Activated CD8-positive, alpha-beta memory T cell treated with anti-CD3 and anti-CD28 coated beads for 4 hours (primary cell): Measurements from ENCODE around the gene HAND2.

ENCODE experiments used
- DNase-seq, 2 donors: peaks; one replicate each; pipeline ENCODE4 v3.0.0-alpha.2; 2020; ENCODE audit warnings: low read depth in 2 of 2

The HAND2 gene

DNA sequence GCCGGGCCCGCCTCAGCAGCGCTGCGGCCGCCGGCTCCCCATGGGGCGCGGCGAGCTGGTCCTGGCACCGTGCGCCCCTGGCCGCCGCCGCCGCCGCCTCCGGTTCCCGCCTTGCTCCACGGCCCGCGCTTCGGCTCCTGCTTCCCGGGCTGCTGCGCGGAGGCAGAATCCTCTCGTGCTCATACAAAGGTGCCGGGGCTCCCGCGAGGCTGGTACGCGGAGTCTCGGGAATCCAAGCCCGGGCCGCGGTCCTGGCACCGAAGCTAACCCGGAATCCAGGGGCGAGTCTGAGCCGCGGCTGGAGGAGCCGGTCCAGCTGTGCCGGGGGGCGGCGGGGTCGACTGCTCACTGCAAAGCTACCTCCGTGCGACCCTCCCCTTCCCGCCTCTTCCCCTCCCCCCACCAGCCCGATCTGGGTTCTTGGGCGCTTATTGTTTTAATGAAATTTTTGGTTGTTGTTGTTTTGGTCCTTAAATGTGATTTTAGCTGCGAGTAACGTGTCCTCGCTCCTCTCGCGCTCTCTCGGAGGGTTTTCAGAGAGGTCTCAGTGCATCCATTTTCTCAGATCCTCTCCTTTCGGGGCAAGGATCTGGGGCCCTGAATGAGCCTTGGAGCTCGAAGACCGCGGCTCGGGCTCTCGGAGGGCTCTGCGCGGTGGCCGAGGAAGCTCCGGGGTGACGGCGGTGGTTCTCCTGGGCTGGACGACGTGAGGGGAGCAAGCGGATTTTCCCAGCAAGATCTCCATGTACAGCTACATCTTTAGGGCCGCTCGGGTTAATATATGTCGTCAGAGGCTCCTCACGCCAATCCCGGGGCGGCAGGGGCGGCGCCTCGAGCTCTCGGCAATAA, at the start of gene HAND2:
Gene HAND2 (minus strand): TSS at position 753 of the 849 bp plus-strand sequence. CDS start 940 bp downstream, outside the sequence.
- DNase-seq: no peak

GRCh38 chr4:173578956-173579355, 48.9 kb upstream of the HAND2 start:
- no peak for DNase-seq

- no peak for DNase-seq
Measured at GRCh38 chr4:173577963-173578362, 47.9 kb upstream of the HAND2 start.

DNA sequence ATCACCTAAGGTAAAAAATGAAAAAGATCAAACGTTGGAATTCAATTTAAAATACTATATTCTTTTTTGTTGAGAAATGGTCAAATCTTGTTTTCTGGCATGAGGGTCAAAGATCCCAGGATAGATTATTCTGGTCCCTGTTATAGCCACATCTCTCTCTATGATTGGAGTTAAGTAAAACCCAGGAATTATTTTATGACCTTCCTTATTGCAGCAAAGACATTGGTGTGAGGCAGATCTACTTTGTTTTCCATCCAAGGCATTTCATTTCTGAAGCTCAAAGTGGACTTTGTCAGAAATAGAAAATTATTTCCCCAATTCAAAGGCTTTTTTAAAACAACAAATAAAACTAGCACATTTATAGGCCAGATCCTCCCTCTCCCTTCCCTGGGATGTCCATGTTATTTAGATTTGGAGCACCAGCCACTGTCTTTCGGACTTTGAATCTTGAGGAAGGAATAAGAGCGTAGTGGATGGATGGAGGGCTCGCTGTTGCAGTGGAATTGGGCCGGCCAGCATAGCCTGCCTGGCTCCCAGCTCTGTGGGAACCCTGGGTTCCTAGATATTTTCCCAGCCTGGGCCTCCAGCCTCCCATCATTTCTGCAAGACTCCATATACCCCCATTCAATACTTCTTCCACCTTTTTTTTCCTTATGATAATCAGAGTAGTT, 45.6 kb upstream of the HAND2 start:
- no peak for DNase-seq

- no peak for DNase-seq
Measured at GRCh38 chr4:173573725-173574124, 43.7 kb upstream of the HAND2 start.

- no peak for DNase-seq
Measured at GRCh38 chr4:173573286-173573685, 43.3 kb upstream of the HAND2 start.

- DNase-seq: no peak
Measured at GRCh38 chr4:173572493-173573129, 42.6 kb upstream of the HAND2 start.

DNA sequence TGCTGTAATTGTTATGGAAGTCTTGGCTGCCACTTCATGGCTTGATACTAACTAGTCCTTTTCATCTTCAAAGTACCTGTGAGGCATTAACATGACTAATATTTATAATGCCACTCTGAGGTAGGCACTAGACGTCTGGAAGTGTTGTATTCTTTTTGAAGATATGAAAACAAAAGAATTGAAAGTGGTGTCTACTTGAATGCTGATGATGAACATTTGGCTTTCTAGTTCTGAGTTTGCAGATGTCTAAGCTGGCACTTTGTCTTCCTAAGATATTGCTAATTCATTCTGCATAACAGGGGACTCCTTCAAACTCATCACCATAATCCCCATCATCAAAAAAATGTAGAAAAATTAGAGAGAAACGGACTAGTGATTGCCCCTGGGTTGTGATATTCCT, 41.6 kb upstream of the HAND2 start:
- no peak for DNase-seq

GRCh38 chr4:173565281-173565680, 35.3 kb upstream of the HAND2 start:
- no peak for DNase-seq

- no peak for DNase-seq
Measured at GRCh38 chr4:173564461-173564860, 34.4 kb upstream of the HAND2 start.

- DNase-seq: no peak
Measured at GRCh38 chr4:173560896-173561295, 30.9 kb upstream of the HAND2 start.

- no peak for DNase-seq
Measured at GRCh38 chr4:173556398-173557131, 26.5 kb upstream of the HAND2 start.

DNA sequence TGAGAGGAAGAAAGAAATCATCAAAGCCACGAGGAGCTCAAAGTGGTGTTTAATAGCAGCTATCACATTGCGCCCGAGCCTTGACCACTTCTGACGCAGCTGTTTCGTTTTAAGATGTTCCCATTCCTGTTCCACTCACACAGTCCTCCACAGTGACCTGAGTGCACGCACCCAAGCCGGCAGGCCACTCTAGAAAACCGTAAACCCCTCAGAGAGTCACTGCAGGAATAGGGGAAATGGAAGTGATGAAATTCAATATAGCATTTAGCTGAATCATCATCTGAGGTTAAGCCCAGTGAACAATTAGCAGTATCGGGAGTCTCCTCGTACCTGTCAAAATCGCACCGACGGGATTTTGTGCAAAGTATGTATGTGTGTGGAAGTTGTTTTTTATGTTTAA, 17.9 kb upstream of the HAND2 start:
- no peak for DNase-seq

DNA sequence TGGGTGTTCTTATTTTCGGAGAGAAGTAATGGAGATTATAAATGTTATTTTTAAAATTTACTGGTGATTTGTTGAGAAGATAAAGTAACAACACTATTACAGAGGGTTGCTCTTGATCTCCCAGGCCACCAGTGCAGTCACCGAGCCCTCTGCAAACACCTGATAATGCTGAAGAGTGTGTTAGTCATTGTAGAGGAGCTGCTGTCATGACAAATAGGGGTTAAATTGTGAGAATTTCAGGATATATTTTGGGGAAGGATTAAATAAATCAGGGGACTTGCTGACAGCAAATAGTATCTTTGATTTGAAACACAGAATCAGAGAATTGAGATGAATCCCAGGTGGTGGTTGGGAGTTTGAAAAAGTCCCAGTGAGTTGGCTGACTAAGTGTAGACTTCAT, 16.7 kb upstream of the HAND2 start:
- no peak for DNase-seq

DNA sequence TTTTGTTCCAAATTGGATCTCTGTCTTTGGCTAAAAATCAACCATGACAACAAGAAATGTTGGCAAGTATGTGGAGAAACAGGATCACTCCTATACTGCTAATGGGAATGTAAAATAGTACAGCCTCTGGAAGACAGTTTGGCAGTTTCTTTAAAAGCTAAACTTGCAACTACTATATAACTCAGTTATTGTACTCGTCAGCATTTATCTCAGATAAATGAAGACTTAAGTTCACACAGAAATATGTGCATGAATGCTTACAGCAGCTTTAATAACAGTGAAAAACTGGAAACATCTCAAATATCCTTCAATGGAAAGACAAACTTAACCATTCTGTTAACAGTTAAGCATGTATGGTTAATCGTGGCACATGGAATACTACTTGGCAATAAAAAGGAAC, 15.4 kb upstream of the HAND2 start:
- no peak for DNase-seq

DNA sequence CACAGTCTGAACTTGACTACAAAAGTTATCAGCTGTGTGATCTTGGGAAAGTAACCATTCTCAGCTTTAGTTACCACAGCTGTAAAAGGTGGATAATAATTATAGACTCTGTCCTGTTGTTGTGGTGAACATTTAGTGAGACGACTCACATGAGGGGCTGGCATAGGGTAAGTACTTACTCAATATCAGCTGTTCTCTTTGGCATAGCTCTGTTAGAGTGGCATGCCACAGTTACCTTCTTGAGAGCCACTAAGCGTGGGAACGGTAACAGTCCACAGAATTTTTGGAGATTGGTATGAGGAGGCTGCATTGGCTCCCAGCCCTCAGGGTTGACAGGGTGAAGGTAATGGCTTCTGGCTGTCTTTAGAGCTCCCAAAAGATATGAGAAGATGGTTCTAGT, 13.2 kb upstream of the HAND2 start:
- DNase-seq: no peak

DNA sequence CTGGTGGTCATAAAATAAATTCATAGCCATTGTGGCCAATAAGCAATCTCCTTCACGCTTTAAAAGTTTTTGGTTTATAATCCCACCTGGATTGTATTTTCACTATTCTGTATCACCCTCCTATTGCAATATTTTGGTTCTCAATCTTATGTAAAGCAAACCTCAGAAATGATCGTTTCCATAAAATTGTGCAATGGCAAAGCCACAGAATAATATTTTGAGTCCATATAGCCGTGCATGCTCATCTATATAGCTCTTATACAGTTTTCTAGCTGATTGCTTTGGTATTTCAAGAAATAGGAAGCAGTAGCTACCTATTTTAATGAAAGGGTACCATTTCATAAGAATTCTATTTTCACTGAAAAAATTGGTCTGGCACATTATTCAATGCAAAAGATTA, 10.0 kb upstream of the HAND2 start:
- no peak for DNase-seq

- no peak for DNase-seq
Measured at GRCh38 chr4:173538909-173539445, 8.9 kb upstream of the HAND2 start.

GRCh38 chr4:173538148-173538908, 8.3 kb upstream of the HAND2 start:
- no peak for DNase-seq

- no peak for DNase-seq
Measured at GRCh38 chr4:173537613-173538147, 7.7 kb upstream of the HAND2 start.
